IPS-15b (cell line): Measurements from ENCODE around the gene WBP2NL.

Experiments used
- H3K27me3 ChIP-seq: one replicate; pipeline ENCODE4 v1.6.1; 2013; ENCODE audit warnings: low read length; ENCODE audit not compliant: control insufficient read depth, insufficient read depth
- H3K36me3 ChIP-seq: one replicate; pipeline ENCODE4 v1.6.1; 2013; ENCODE audit warnings: low read length; ENCODE audit not compliant: control insufficient read depth, insufficient read depth
- H3K4me1 ChIP-seq: one replicate; pipeline ENCODE4 v1.6.1; 2013; ENCODE audit warnings: mild to moderate bottlenecking, low read length; ENCODE audit not compliant: control insufficient read depth, insufficient read depth
- H3K4me3 ChIP-seq: one replicate; pipeline ENCODE4 v1.5.1; 2013; ENCODE audit warnings: low read depth, low read length
- H3K9ac ChIP-seq: one replicate; pipeline ENCODE4 v1.6.1; 2013; ENCODE audit warnings: low read depth, mild to moderate bottlenecking, low read length
- H3K9me3 ChIP-seq: one replicate; pipeline ENCODE4 v1.6.1; 2013; ENCODE audit warnings: mild to moderate bottlenecking, low read length; ENCODE audit not compliant: control insufficient read depth, insufficient read depth

Gene WBP2NL

GRCh38 chr22:42052765-42053164 is 54.2 kb downstream of the WBP2NL start:
- Histone ChIP-seq H3K9me3 (peaks cover 2% of the 10 kb centered on the region), H3K4me1 (no peaks in the 10 kb centered on the region), H3K4me3 (no peak overlapping the region), H3K9ac (no peak overlapping the region), H3K36me3 (no peaks in the 10 kb centered on the region), H3K27me3 (no peaks in the 10 kb centered on the region)

GRCh38 chr22:42056757-42057511 is 58.3 kb downstream of the WBP2NL start:
- no peaks in the 10 kb centered on the region for H3K4me1 ChIP-seq
- H3K4me3 ChIP-seq: no peak overlapping the region
- H3K9me3 ChIP-seq: peaks cover 2% of the 10 kb centered on the region
- no peak overlapping the region for H3K9ac ChIP-seq
- peaks cover 19% of the 10 kb centered on the region for H3K36me3 ChIP-seq
- H3K27me3 ChIP-seq: no peaks in the 10 kb centered on the region

- peaks cover 21% of the 10 kb centered on the region for H3K36me3 ChIP-seq
- no peak overlapping the region for H3K4me3 ChIP-seq
- H3K27me3 ChIP-seq: no peaks in the 10 kb centered on the region
- peaks cover 6% of the 10 kb centered on the region for H3K4me1 ChIP-seq
- peaks cover 2% of the 10 kb centered on the region for H3K9me3 ChIP-seq
- no peak overlapping the region for H3K9ac ChIP-seq
These were observed 61.9 kb downstream of the WBP2NL start for GRCh38 chr22:42060489-42060888.

- no peaks in the 10 kb centered on the region for H3K27me3 ChIP-seq
- H3K4me3 ChIP-seq: no peak overlapping the region
- H3K9ac ChIP-seq: no peak overlapping the region
- peaks cover 27% of the 10 kb centered on the region for H3K36me3 ChIP-seq
- H3K9me3 ChIP-seq: peaks cover 2% of the 10 kb centered on the region
- peaks cover 6% of the 10 kb centered on the region for H3K4me1 ChIP-seq
These were observed 62.5 kb downstream of the WBP2NL start for GRCh38 chr22:42061041-42061440.

GRCh38 chr22:42062506-42063170 is 64.0 kb downstream of the WBP2NL start:
- Histone ChIP-seq H3K9me3 (no peaks in the 10 kb centered on the region), H3K36me3 (peaks cover 42% of the 10 kb centered on the region), H3K9ac (no peak overlapping the region), H3K27me3 (no peaks in the 10 kb centered on the region), H3K4me1 (peaks cover 6% of the 10 kb centered on the region), H3K4me3 (no peak overlapping the region)

GRCh38 chr22:42064629-42065028 is 66.0 kb downstream of the WBP2NL start:
- Histone ChIP-seq H3K4me1 (peaks cover 6% of the 10 kb centered on the region), H3K9me3 (no peaks in the 10 kb centered on the region), H3K4me3 (no peak overlapping the region), H3K36me3 (peaks cover 47% of the 10 kb centered on the region), H3K27me3 (no peaks in the 10 kb centered on the region), H3K9ac (no peak overlapping the region)

- H3K27me3 ChIP-seq: no peaks in the 10 kb centered on the region
- no peak overlapping the region for H3K9ac ChIP-seq
- no peaks in the 10 kb centered on the region for H3K9me3 ChIP-seq
- H3K4me1 ChIP-seq: peaks cover 6% of the 10 kb centered on the region
- H3K36me3 ChIP-seq: peaks cover 38% of the 10 kb centered on the region
- H3K4me3 ChIP-seq: peak overlapping the region; percentile 35
These were observed 67.0 kb downstream of the WBP2NL start for GRCh38 chr22:42065438-42066125.

- H3K36me3 ChIP-seq: peaks cover 32% of the 10 kb centered on the region
- H3K27me3 ChIP-seq: no peaks in the 10 kb centered on the region
- H3K9ac ChIP-seq: no peak overlapping the region
- H3K9me3 ChIP-seq: no peaks in the 10 kb centered on the region
- no peak overlapping the region for H3K4me3 ChIP-seq
- peaks cover 9% of the 10 kb centered on the region for H3K4me1 ChIP-seq
These were observed 67.7 kb downstream of the WBP2NL start for GRCh38 chr22:42066126-42066761.

GRCh38 chr22:42066937-42067336 is 68.3 kb downstream of the WBP2NL start:
- peaks cover 10% of the 10 kb centered on the region for H3K4me1 ChIP-seq

GRCh38 chr22:42067671-42068251 is 69.2 kb downstream of the WBP2NL start:
- no peak overlapping the region for H3K4me3 ChIP-seq
- H3K36me3 ChIP-seq: peaks cover 27% of the 10 kb centered on the region
- no peaks in the 10 kb centered on the region for H3K27me3 ChIP-seq
- no peaks in the 10 kb centered on the region for H3K9me3 ChIP-seq
- H3K4me1 ChIP-seq: peaks cover 10% of the 10 kb centered on the region
- no peak overlapping the region for H3K9ac ChIP-seq

More at GRCh38 chr22:42066937-42067336, 68.3 kb downstream of the WBP2NL start:
- Histone ChIP-seq H3K4me3 (no peak overlapping the region), H3K9ac (no peak overlapping the region), H3K9me3 (no peaks in the 10 kb centered on the region), H3K27me3 (no peaks in the 10 kb centered on the region), H3K36me3 (peaks cover 29% of the 10 kb centered on the region)

GRCh38 chr22:42068291-42068690 is 69.7 kb downstream of the WBP2NL start:
- no peak overlapping the region for H3K9ac ChIP-seq
- H3K4me3 ChIP-seq: no peak overlapping the region

More at GRCh38 chr22:42068291-42068690, 69.7 kb downstream of the WBP2NL start:
- Histone ChIP-seq H3K4me1 (peaks cover 12% of the 10 kb centered on the region), H3K27me3 (peaks cover 3% of the 10 kb centered on the region), H3K36me3 (peaks cover 27% of the 10 kb centered on the region), H3K9me3 (no peaks in the 10 kb centered on the region)
